HG03064 (cell line): Measurements from ENCODE around the gene TSPAN4.

Source experiments
- ATAC-seq: cut with Tn5 transposase; IDR thresholded peaks from one replicate; pipeline ENCODE4 v1.9.1; 2021; ENCODE audit warnings: low read depth; ENCODE audit not compliant: unreplicated experiment

TSPAN4 gene

DNA sequence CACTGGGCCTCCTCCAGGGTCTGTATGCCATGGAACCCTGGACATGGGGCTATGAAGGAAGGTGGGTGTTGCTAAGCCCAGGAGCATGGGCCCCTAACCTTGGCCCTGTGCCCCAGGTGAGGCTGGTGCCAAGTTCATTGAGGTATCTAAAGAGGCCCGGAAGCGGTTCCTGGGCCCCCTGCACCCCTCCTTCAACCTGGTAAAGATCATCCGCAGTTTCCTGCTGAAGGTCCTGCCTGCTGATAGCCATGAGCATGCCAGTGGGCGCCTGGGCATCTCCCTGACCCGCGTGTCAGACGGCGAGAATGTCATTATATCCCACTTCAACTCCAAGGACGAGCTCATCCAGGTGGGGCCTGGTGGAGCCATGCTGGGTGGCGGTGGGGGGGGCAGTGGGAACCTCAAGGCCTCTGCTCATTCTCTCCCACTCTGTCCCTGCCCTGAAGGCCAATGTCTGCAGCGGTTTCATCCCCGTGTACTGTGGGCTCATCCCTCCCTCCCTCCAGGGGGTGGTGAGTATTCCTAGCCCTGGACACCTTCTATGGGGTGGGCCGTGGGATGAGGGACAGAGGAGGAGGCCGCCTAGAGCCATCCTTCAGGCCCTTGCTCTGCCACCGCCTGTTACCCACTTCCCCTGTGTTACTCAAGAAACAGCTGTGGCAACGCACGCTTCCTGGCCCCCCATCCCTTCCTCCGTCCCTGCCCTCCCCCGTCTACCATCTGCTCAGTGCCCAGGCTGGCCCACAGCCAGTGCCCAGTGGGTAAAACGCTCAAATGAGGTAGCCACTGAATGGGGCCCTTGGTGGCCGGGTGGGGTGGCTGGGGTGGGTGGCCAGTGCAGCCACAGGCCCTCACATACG lies 20.9 kb upstream of the TSPAN4 start:
- ATAC-seq, result no peak

DNA sequence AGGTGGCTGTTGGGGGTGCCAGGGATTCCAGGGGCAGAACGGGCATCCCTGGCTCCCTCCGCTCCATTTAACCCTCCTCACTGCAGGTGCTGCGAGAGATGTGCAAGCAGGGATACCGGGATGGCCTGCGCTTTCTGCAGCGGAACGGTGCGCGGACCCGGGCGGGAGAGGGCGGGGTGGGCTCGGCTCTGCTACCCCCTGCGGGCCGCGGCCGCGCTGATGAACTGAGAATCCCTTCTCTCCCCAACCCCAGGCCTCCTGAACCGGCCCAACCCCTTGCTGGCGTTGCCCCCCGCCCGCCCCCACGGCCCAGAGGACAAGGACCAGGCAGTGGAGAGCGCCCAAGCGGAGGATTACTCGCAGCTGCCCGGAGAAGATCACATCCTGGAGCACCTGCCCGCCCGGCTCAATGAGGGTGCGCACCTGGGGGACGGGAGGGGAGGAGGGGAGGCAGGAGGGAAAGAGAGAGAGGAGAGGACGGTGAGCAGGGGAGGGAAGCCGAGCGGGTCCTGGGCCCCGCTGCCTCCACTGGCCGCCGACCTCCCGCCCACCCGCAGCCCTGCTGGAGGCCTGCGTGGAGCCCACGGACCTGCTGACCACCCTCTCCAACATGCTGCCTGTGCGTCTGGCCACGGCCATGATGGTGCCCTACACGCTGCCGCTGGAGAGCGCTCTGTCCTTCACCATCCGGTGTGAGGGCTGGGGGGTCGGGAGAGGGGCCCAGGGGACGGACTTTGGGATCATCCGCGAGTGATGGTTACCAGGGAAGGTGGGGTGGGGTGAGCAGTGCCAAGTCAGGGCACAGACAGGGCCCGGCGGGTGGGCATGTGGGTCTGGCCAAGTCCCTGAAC lies 19.0 kb upstream of the TSPAN4 start:
- no peak for ATAC-seq

GRCh38 chr11:824292-824880 lies 18.3 kb upstream of the TSPAN4 start:
- ATAC-seq, result no peak

- ATAC-seq, result no peak
Measured at GRCh38 chr11:824942-825341, 17.7 kb upstream of the TSPAN4 start.

DNA sequence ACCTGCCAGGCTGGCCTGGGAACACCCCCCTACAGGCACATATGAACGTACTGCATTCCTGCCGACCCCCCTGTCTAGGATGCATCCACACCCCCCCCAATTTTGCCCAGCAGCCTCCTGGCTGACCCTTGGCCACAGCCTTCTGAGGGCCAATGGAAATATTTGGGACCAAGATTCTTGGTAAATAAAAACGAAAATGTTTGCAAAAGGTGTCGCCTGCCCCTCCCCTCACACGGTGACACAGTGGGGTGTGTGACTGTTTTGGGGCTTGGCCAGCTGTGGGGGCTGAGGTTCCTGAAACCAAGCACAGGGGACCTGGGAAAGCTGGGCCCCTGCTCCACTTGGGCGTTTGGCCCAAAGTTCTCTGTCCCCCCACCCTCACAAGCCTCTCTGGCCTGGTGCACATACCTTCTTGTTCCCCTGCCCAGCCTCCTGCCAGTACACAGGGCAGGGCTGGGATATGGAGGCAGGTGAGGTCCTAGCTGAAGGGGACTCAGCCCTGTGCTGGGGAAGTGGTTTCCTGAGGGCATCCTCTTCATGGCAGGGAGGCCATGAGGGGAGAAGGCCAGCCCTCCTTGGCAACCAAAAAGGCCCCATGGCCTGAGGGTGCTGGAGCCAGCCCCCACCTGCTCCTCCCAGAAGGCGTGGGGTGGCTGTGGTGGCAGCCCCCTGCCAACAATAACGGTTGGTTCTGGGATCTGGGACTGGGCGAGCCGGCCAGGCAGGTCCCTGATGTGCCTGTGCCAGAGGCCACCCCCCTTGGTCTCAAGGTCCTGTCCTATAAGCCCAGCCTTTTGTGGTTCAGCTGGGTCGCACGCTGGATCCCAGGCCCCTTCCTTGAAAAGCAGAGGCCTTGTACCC lies 17.1 kb upstream of the TSPAN4 start:
- ATAC-seq, result no peak

GRCh38 chr11:826227-826621 lies 16.4 kb upstream of the TSPAN4 start:
- ATAC-seq, result no peak

GRCh38 chr11:826836-827145 lies 15.9 kb upstream of the TSPAN4 start:
- ATAC-seq, result no peak

GRCh38 chr11:827146-827896 lies 15.3 kb upstream of the TSPAN4 start:
- peak; percentile 37 for ATAC-seq

DNA sequence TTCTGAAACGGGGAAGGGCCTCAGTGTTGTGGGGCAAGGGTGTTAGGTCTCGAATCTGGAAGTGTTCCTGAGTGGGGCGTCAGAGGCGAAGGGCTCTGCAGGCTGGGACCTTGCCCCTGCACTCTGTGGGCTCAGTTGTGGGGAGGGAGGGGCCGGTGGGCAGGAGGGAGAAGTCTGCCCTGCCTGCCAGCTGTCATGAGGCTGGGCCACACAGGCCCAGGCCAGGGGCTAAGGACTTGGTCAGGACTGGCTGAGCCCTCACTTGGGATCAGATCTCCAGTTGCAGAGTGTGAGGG lies 14.8 kb upstream of the TSPAN4 start, which contains the start of gene CRACR2B:
TSS of gene CRACR2B (plus strand) at position 23 of the 296 bp plus-strand sequence. CDS start 689 bp downstream, outside the sequence.
- ATAC-seq, result no peak

DNA sequence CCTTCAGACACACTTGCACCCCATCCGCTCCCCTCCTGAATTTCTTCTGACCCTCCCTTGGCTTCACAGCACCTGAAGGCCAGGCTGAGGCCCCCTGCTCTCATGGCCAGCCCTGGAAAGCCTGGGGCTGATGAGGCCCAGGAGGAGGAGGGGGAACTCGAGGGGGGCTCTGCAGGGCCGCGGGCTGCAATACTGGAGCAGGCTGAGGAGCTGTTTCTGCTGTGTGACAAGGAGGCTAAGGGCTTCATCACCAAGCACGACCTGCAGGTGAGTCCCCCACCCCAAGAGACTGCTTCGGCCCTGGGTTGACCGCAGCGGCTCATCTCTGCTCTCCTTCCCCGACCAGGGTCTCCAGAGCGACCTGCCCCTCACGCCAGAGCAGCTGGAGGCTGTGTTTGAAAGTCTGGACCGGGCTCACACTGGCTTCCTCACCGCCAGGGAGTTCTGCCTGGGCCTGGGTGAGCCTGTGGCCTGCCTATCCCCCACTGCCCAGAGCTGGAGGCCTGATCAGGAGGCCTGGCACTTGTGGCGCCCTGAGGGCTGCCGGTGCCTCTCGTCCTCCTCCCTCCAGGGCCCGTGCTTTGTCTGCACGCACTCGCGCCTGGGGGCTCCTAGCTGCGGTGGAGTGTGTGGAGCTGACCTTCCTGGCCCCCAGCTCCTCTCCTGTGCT lies 14.0 kb upstream of the TSPAN4 start:
- no peak for ATAC-seq

GRCh38 chr11:829176-829846 lies 13.3 kb upstream of the TSPAN4 start:
- ATAC-seq, result no peak

DNA sequence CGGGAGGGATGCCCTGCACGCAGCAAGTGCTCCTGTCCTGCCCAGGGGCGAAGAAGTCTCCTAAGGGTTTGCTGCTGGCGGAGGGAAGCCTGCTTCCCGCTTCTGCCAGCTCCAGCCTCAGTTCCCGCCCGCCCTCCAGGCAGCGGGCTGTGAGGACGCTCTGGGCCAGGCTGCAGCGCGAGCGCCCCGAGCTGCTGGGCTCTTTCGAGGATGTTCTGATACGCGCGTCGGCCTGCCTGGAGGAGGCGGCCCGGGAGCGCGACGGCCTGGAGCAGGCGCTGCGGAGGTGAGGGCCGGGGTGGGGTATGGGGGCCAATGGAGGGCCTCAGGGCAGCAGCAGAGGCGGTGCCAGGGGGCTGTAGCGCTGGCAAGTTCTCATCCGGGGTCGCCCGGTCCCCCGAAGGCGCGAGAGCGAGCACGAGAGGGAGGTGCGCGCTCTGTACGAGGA lies 12.8 kb upstream of the TSPAN4 start:
- ATAC-seq, result no peak

DNA sequence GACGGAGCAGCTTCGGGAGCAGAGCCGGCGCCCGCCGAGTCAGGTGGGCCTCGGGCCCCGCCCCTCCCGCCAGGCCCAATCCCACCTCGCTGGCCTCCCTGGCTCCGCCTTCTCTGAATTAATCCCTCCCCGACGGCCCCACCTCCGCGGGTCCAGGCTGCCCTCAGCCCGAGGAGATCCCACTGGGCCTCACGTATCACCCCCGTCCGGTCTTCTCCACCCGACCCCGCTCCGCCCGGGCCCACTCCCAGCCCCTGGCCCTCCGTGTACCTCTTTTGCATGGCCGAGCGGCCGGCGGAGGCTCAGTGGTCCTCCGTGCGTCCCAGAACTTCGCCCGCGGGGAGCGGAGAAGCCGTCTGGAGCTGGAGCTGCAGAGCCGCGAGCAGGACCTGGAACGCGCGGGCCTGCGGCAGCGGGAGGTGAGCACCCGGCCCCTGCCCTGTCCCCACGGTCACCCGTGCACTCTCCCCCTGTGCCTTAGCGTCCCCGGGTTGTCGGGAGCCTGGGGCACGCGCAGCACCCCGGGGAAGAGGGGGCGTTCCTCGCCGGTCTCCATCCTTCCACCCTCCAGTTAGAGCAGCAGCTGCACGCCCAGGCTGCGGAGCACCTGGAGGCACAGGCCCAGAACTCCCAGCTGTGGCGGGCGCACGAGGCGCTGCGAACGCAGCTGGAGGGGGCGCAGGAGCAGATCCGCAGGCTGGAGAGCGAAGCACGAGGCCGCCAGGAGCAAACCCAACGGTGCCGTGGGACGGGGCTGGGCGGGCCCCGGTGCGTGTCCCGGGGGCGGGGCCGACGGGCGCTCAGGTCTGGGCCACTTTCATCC lies 12.1 kb upstream of the TSPAN4 start:
- ATAC-seq, result no peak

- ATAC-seq, result no peak
Measured at GRCh38 chr11:831118-831864, 11.4 kb upstream of the TSPAN4 start.

- ATAC-seq, result no peak
Measured at GRCh38 chr11:831961-832528, 10.6 kb upstream of the TSPAN4 start.

GRCh38 chr11:832529-833113 lies 10.0 kb upstream of the TSPAN4 start, which contains the start of gene CD151:
TSS of gene CD151 (plus strand) at chr11:832952. CDS start at chr11:836070, 3,118 bp downstream.
- ATAC-seq, result no peak
